ENCODE data around the gene CORO2B.

GRCh38 chr15:68706256-68706655, 127.5 kb downstream of the CORO2B start:
- TF ChIP-seq CTCF (IDR thresholded peaks at IDR 0.05): no peak
- no peak for TF ChIP-seq EP300 (IDR thresholded peaks at IDR 0.05; ENCODE audit: borderline replicate concordance in 1 of 2, low read depth in 1 of 2, low read length in 1 of 2)
